CD4-positive, alpha-beta T cell treated with Interleukin-4 for 4 hours (primary cell): Measurements from ENCODE around the gene RDX.
"Not testable (repeated sequence)": the region's sequence is repeated elsewhere in the genome, so short reads cannot be mapped to it uniquely, and the experiment has no call there.

ENCODE experiments used
- DNase-seq: peaks from one replicate; pipeline ENCODE4 v3.0.0-alpha.2; 2020

The RDX gene

GRCh38 chr11:110269996-110270395 is 26.4 kb downstream of the RDX start:
- no peak for DNase-seq

- no peak for DNase-seq
Measured at GRCh38 chr11:110268441-110268840, 28.0 kb downstream of the RDX start.

- DNase-seq: no peak
Measured at GRCh38 chr11:110262072-110262403, 34.4 kb downstream of the RDX start.

DNA sequence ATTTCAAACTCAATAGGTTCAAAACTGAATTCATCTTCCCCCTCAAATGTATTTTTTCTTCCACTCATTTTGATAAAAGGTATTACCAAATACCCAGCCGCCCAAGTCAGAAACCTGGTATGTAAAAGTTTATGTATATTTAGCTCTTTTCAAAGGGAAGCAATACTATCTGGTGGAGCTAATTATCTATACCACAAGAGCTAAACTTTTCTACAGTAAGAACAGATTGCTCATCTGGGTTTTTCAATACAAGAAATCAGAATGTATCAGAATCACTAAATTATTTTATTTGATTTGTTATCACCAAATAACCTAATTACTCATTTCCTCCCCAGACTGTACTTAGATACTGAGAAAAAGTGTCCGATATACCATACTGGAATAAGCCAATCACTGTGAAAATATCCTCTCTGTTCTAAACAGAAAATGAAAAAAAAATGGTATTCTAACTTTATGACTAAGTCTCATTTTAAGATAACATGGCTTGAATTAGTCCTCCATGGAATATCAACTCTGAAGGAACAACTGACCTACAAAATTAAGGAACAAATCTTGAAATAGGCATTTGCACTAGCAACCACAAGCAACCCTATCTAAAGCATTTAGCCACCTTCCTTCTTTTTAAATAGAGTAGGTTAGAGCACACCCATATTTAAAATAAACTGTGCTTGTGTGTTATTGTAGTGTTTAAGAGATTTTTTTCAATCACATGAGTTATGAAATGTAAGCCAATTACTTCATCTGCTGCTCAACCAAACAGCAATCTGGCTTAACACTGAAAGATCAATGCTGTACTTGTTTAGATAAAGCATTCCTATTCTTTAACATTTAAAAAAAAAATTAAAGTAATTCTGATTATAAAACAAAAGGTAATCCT is 35.0 kb downstream of the RDX start:
- DNase-seq: no peak

DNA sequence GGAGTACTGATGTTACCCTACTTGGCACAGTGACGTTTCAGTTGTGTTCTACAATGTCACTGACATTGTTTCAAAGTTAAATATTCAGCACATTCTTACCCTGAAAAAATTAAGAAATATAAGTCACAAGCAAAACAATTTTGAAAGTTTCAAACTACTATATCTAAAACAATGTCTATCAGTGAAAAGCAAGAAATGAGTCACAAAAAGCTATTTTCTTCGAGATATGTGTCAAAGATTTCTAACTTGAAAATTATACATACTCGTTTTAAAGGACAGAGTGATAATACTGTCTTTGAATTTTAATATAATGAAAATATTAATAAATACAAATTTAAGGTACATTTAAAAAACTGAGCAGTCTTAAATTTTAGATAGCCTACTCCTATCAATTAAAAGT is 42.9 kb downstream of the RDX start:
- no peak for DNase-seq

GRCh38 chr11:110251836-110252235 is 44.6 kb downstream of the RDX start:
- no peak for DNase-seq

DNA sequence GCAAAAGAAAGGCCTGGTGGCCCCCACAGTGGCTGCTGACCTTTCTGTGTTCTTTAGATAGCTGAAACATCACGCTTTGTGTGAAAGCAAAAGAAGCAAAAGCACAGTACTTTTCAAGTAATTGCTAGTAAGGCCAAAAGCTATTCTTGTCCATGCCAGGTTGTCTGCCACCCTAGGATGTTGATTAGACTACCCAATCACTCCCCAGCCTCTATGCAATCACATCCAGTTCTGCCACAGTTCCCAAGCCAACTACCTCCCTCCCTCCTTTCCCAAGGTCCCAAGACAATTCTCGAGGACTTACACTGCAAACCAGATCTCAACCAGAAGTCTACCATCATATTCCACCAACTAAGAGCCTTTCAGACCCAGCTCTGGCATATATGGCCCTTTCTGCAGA is 46.2 kb downstream of the RDX start:
- DNase-seq: no peak

DNA sequence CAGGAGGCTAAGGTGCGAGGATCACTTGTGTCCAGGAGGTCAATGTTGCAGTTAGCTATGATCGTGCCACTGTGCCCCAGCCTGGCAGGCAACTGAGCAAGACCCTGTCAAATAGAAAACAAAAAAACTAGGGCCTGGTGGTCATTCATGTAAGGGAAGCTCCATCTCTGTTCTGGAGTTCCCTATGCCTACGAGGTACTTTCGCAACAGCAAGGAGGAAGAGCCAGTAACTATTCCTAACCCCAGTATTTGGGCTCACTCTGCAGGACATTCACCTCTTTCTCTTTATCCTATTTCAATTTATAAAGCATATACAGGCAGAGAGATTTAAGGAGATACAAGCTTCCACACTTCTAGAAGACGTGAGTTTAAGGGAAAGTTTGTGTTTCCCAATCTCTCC is 46.6 kb downstream of the RDX start:
- no peak for DNase-seq

DNA sequence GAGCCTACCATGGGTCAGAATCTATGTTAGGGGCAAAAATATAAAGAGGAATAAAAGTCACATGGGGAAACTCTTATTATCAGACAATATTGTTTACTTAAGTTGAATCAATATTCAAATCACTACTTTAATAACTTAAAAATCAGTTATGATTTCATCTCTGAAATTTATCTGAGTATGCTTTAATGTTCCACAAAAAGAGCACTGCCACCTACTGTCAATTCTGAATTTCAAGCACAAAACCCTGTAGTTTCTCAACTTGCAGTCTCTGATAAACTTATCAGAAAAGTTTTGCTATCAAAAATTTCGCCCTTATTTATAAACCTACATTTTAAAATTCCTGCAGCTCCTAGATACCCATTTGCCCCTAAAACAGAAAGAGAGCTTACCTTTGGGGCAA is 47.3 kb downstream of the RDX start:
- DNase-seq: no peak

- no peak for DNase-seq
Measured at GRCh38 chr11:110243791-110244190, 52.6 kb downstream of the RDX start.

DNA sequence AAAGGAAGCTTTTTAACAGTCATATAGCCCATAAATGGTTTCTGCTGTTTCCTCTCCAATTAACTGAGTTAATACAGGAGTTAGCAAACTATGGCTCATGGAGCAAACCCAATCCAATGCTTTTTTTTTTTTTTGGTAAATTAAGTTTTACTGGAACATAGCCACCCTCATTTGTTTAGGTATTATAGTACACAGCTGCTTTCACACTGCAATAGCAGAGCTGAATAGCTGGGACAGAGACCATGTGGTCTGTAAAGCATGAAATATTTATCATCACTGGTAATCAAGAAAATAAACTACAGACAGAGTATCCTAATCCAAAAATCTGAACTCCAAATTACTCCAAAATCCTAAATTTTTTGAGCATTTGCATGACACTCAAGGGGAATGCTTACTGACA is 53.7 kb downstream of the RDX start:
- DNase-seq: no peak

DNA sequence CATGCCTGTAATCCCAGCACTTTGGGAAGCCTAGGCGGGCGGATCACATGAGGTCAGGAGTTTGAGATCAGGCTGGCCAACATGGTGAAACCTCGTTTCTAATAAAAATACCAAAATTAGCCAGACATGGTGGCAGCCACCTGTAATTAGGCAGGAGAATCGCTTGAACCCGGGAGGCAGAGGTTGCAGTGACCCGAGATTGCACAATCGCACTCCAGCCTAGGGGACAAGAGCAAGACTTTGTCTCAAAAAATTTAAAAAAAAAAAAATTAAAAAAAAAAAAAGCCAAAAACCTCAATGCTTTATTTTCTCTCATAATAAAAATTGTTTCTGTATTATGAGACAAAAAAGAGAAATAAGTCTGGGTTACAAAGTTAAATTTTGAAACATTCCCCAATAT is 54.2 kb downstream of the RDX start:
- no peak for DNase-seq

DNA sequence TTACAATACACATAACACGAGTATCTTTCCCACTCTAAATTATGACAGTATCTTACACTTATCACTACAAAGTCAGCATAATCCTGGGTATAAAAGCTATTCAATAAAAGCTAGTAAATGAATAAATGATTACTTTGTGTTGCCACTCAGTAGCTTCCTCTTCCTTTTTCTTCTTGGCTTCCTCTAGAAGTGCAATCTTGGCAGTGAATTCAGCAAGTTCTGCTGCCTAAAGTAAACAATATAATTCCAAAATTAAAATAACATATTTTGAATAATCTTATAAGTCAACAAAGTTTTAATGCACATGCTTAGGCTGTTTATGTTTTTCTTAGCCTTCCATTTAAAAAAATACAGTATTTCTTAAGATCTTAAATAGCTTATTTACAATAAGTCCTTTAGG is 60.4 kb downstream of the RDX start:
- no peak for DNase-seq

- DNase-seq: no peak
Measured at GRCh38 chr11:110230377-110230776, 66.0 kb downstream of the RDX start.

DNA sequence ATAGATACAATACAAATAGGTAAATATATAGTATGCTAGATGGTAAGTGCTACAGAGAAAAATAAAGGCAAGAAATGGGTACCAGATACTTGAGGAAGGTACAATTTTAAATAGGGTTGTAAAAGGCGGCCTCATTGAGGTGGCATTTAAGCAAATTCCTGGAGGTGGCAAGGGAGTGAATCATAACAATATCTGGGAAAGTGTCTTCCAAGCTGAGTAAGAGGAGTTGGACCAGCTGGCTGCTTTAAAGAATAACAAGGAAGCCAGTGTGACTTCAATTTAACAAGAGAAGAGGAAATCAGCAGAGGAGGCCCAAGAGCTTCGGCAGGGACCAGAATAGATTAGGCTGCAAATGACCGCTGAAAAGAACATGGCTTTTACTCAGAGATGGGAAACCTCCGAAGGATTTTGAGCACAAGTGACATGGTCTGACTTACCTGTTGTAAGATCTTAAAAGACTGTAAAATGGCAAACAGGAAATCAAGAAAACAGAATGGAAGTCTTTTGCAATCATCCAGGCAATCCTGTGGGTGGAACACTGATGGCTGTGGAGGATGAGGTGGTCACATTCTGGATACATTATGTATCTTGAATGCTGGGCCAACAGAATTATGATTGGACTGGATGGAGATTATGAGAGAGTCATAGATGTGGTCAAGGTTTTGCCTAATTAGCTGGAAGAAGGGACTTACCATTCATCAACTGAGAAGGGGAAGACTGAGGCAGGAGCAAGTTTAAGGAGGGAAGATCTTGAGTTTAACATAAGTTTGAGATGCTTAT is 77.2 kb downstream of the RDX start:
- DNase-seq: no peak

- no peak for DNase-seq
Measured at GRCh38 chr11:110217936-110218335, 78.5 kb downstream of the RDX start.

- no peak for DNase-seq
Measured at GRCh38 chr11:110217223-110217877, 79.1 kb downstream of the RDX start.

DNA sequence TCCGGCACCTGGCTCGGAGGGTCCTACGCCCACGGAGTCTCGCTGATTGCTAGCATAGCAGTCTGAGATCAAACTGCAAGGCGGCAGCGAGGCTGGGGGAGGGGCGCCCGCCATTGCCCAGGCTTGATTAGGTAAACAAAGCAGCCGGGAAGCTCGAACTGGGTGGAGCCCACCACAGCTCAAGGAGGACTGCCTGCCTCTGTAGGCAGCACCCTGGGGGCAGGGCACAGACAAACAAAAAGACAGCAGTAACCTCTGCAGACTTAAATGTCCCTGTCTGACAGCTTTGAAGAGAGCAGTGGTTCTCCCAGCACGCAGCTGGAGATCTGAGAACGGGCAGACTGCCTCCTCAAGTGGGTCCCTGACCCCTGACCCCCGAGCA is 87.1 kb downstream of the RDX start:
- DNase-seq: not testable (repeated sequence)

- DNase-seq: not testable (repeated sequence)
Measured at GRCh38 chr11:110208678-110209312, 87.6 kb downstream of the RDX start.

DNA sequence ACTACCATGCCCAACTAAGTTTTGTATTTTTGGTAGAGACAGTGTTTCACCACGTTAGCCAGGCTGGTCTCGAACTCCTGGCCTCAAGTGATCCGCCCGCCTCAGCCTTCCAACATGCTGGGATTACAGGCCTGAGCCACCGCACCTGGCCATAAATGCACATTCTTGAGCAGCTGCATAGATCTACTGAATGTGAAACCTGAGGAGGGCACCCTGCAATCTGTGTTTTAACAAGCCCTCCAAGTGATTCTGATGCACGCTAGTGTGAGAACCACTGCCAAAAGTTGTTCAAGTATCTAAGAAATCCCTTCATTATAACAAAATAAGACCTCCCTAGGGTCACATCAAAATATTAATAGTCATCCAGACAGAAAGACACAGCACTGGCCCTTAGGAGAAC is 89.3 kb downstream of the RDX start:
- no peak for DNase-seq

GRCh38 chr11:110200836-110201235 is 95.6 kb downstream of the RDX start:
- no peak for DNase-seq

GRCh38 chr11:110200241-110200640 is 96.2 kb downstream of the RDX start:
- DNase-seq: no peak

- no peak for DNase-seq
Measured at GRCh38 chr11:110199184-110199981, 97.0 kb downstream of the RDX start.
